Right ventricle myocardium inferior (tissue), 1 donor: ENCODE data around the gene TRAPPC1. TPM values are rescaled to one million over a fixed set of nuclear protein-coding genes. Genes with fewer than 3 reads are reported as not detected.
A peak's percentile ranks its signal among the peaks of the same experiment; 100 is the strongest.

Experiments
- ATAC-seq: fragments of 200-7000 bp; cut with Tn5 transposase; one replicate; pipeline ENCODE4 v1.9.1; 2020; ENCODE audit warnings: mild to moderate bottlenecking, moderate library complexity
- DNase-seq: peaks from one replicate; pipeline ENCODE4 v3.0.0; 2021; ENCODE audit errors: missing footprints
- intact Hi-C: fragments of 100-400 bp; cut with DNase I; formaldehyde crosslinking; loops from one replicate; pipeline ENCODE4 v1.11.0; 2022
- total RNA-seq: library from RNA; stranded (reverse); fragmentation: NEBNext Ultra II Directional; extraction: Animal tissue kit (Norgen Biotek cat#: 25700); gene quantifications from one replicate; pipeline ENCODE4 v1.2.1, GENCODE V29; 2021
- donor health status: DM: no; HTN: yes; CAD: no; lungs with severe emphysema.

TRAPPC1 gene
- total RNA-seq, 1 donor from 2014 or later = 118 TPM

DNA sequence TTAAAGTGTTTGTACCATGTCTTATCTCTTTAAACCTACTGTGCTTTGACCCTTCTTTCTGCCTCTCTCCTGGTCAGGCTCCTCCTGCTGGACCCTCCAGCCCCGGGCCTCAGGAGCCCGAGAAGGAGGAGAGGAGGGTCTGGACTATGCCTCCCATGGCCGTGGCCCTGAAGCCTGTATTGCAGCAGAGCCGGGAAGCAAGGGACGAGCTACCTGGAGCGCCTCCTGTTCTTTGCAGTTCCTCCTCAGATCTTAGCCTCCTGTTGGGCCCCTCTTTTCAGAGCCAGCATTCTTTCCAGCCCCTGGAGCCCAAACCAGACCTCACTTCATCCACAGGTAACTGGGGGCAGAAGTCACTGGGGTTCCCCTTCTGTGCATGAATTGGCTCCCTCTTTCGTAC is 13.9 kb upstream of the TRAPPC1 start:
- no peak for DNase-seq
- ATAC-seq = no peak
- intact Hi-C loops = no loop called here

DNA sequence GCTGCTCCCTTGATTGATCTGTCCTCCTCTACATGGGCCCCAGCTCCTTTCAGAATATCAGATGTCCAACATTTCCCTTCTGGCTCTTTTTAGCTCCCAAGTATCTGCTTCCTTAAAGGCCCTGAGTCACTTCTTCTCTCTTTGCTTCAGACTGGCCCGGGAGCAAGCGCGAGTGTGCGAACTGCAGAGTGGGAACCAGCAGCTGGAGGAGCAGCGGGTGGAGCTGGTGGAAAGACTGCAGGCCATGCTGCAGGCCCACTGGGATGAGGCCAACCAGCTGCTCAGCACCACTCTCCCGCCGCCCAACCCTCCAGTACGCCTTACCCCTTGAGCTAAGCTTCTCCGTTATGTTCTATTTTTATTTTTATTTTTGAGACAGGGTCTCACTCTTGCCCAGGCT is 12.6 kb upstream of the TRAPPC1 start:
- intact Hi-C loops = no loop called here
- DNase-seq = no peak
- ATAC-seq = no peak

DNA sequence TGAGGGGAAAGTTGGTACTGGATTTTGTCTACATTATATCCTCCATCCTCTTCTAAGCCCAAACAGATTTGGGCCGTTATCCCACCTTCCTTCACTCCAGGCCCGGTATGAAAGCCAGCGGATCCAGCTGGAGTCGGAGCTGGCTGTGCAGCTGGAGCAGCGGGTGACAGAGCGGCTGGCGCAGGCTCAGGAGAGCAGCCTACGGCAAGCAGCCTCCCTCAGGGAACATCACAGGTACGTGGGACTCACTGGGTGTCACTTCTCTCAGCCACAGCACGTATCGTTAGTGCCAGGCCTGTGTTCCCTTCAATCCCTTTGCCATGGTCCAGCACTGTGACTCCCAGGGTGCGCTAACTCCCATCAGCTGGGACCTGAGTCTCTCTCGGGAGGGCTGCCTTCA is 11.5 kb upstream of the TRAPPC1 start:
- DNase-seq (no peak), ATAC-seq (no peak)
- intact Hi-C loops = no loop called here

DNA sequence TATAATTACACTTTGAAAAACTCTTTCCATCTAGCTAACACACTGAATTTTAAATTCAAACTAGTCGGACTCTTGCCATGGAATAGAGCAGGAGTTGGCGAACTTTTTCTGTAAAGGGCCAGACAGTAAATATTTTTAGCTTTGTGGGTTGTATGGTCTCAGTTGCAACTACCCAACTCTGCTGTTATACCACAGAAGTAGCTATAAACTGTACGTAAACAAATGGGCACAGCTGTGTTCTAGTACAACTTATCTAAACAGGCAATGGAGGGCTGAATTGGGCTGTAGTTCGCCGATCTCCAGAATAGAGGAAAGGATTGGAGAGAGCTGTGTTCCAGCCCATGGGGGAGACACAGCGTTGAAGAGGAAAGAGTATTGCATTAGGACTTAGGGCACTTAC is 9.0 kb upstream of the TRAPPC1 start:
- ATAC-seq (no peak), DNase-seq (no peak)
- intact Hi-C loops = no loop called here

DNA sequence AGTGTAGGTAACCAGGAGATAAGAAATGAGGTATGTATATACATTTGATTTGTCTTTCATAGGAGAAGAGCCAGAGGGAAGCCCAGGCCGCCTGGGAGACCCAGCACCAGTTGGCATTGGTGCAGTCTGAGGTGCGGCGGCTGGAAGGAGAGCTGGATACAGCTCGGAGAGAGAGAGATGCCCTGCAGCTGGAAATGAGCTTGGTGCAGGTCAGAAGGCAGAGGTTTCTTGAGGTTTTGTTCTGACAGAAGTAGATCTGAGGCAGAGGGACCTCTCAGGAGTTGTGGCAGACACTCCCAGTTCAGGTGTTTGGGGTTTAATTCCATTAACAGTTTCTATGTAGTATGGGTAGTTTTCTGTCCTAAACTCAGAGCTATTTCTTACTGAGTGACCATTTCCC is 8.3 kb upstream of the TRAPPC1 start:
- DNase-seq = no peak
- intact Hi-C loops = no loop called here
- no peak for ATAC-seq

DNA sequence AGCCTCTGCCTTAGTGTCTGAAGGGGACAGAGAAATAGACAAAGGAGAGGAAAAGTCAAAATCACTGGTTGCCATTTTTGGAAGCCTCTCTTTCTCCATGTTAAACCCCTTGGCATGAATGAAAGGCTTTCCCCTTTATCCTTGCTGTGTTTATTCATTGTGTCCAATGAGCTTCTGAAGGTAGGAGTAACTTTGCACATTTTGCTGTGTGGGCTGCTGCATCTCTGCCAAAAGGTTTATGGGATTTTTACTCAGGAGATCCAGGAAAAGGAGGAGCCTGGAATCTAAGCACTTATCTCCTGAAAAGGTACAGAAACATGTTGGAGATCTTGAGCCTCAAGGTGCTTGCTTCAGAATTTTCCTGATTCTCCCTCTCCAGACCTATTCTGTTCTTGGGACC is 4.1 kb upstream of the TRAPPC1 start:
- ATAC-seq = no peak
- intact Hi-C loops = no loop called here
- no peak for DNase-seq

DNA sequence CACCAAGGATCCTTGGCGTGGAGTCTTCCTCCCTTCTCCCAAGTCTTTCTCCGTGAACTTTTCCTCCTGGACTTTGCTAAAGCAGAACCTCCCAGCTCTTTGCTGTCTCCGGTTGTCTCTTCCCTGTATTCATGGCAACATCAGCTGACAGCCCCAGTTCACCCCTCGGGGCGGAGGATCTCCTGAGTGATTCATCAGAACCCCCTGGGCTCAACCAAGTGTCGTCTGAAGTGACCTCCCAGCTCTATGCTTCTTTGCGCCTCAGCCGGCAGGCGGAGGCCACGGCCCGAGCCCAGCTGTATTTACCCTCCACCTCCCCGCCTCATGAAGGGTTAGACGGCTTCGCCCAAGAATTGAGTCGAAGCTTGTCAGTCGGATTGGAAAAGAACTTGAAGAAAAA is 1.2 kb upstream of the TRAPPC1 start:
- no peak for ATAC-seq

DNA sequence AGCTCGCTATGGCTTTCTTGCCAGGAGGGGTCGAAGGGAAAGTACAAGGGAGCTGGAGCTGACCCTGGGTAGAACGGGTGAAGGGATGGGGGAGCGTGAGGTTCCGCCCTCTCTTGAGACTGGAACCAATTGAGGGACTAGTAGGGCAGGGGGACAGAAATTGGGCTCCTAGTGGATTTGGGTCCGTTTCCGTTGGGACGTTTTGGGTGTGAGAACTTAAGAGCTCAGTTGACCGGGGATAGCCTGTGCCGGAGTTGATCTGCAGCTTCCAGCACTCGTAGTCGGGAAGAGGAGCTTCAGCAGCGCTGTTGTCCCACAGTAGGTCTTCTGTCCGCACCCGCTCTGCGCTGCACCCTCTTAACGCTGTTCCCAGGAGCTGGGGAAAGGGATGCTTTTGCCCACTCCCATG is 741 bp upstream of the TRAPPC1 start:
- intact Hi-C loops = loop anchor here (5.0 kb wide), 1 partner anchor 75 kb away; the partner anchor contains the start of genes CYB5D1, NAA38 and TMEM88
- peak; percentile 21 for ATAC-seq

More for the DNA sequence above, 1.2 kb upstream of the TRAPPC1 start:
- intact Hi-C loops = loop anchor here (5.0 kb wide), 1 partner anchor 76 kb away; the partner anchor contains the start of genes CYB5D1, NAA38 and TMEM88
- no peak for DNase-seq

DNA sequence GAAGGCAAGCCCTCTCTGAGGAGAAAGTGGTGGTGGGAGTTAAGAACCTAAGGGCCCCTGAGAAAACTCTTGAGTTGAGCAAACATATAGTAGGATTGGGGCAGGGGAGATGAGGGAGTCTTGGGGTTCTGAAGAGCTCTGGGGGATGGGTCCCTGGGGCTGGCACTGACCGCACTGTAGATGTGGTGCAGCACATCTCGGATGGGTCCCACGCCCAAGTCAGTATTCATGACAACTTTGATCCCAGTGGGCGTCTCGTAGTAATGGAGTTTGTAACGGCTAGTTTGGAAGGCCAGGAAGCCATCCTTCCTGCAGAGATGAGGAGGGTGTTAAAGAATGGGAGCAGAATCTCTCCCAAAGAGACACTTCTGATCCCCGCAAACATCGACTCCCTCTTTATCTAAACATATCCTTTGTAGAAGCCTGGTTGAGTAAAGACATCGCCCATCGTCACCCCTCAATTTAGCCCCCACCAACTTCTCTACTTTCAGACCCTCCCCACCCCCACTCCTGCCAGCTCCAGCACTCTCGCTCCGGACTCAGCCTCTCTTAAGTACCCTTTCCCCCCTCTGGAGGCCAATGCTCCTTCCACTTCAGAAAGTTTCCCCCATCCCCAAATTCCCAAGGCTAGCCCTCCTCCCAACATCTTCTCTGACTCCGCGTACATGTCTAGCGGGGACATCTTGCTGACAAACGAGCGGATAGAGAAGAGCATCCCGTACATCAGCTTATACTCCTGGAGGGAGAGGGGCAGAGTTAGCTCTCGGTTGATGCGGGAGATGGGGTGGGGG is 710 bp downstream of the TRAPPC1 start:
- DNase-seq = no peak
- no peak for ATAC-seq

More for the DNA sequence above, 741 bp upstream of the TRAPPC1 start:
- no peak for DNase-seq

DNA sequence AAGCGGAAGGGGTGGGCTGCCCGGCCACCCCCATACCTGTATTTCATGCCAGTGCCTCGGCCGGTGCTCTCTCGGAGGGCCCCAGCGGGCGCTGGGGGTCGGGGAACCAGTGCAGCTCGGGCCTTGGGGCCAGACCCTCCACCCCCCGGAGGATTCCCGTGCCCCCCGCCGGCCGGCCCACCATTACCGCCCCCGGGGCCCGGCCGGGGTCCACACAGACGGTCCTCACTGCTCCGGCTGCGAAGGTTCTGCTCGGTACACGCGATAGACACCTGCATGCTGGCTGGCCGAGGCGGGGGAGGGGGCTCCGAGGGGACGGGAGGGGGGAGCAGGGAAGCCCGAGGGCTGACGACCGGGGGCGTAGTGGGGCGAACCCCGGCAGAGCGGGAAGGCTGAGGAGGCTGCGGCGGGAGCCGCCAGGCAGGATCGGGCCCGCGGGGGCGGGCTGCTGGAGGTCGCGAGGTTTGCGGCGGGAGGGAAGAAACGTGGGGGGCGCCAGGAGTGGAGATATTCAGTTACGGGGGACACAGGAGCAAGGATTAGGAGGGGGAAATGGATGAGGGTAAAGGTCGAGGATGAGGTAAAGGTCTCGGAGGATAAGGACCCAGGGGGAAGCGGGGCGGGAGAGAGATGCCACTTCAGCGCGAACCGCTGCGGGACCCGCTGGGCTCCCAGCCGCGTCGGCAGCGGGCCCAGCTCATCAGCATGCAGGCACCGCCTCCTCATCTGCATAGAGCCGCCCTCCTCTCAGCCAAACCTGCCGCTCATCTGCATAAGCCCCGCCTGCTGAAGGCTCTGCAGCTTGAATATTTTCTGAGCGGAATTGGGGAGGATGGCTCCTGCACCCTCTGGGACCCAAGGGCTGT is 2.4 kb downstream of the TRAPPC1 start, which contains the start of gene KCNAB3:
Gene KCNAB3, minus strand, starts transcription at position 699 of the 866 bp plus-strand sequence. Its CDS starts 421 bp downstream, at position 278.
- no peak for DNase-seq
- ATAC-seq = no peak
- intact Hi-C loops = loop anchor here (5.0 kb wide), 1 partner anchor 72 kb away; the partner anchor contains the start of genes CYB5D1, NAA38 and TMEM88

More for the DNA sequence above, 710 bp downstream of the TRAPPC1 start:
- intact Hi-C loops = loop anchor here (5.0 kb wide), 1 partner anchor 74 kb away; the partner anchor contains the start of genes CYB5D1, NAA38 and TMEM88

DNA sequence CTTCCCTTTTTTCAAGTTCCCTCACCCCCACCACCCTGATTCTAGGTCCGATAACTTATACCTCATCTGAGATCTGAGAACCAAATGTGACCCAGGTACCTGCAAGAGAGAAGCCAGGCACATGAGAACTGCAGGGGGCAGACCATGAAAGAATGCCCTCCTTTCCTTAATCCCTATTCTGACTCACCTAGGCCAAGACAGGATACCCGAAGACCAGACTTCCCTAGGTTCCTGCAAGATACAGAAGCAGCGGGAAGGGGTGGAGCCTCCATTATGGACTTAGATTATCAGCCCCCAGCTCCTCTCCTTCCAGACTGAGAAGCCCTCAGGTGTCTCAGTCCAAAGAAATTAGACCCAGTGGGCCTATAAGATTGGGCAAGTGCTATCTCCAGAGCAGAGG is 4.2 kb downstream of the TRAPPC1 start:
- no peak for DNase-seq
- intact Hi-C loops = no loop called here
- ATAC-seq = no peak

DNA sequence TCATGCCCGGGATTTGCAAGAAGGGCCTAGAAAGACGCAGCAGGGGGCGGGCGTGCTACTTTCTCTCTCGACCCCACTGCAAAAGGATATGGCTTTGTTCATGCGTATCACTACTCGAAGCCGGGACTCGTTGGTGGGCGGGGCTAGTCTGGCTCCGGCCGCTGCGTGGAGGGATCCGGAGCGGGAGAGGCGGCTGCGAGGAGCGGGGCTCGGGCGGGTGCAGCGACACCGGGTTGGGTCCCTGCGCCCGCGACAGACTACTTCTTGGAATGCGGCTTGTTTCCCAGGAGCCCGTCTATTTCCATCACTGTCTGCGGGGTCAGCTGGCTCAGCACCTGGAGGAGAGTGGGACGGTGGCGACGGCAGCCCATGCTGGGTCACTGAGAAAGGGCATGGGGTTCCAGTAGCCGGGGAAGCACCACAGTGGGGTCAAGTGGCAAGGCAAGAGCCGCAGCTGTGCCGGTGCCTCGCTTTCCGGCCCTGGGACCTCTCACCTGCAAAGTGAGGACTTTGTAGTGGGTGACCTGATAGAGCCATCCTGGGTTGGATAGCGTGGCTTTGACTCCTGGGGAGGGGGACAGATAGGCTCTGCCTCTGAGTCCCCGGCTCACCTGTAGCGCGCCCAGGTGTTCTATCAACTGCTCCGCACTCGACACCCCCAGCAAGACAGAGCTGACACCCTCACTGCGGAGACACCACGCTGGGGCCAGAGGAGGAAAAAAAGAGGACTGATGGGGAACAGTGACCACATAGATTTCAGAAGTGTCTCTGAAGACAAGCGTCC is 8.7 kb downstream of the TRAPPC1 start:
- DNase-seq = peak; percentile 93
- peak; percentile 90 for ATAC-seq
- intact Hi-C loops = no loop called here

DNA sequence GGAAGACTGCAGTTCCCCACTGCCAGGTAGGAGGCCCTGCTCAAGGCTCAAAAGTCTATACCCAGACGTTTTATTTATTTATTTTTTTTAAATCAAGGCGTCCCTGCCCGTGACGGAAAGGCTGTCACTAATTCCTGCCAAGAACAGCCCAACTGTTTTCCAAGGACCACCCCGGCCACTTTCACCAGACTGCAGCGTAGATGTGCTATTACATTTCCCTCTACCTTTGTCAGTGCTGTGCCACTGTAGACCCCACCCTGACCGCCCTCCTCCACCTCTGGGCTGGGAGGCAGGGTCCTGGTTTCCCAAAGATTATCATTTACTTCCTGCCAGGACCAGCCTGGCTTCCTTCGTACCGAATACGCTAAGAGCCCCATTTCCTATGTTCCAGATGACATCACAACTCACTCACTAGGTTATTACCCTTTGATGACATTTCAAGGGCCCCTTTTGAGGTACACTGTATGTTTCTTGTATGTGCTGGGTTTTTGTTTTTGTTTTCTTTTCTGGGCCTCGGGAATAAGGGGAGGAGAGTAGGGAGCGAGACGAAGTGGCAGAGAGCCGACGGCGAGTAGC is 9.4 kb downstream of the TRAPPC1 start:
- intact Hi-C loops = no loop called here
- ATAC-seq = no peak

DNA sequence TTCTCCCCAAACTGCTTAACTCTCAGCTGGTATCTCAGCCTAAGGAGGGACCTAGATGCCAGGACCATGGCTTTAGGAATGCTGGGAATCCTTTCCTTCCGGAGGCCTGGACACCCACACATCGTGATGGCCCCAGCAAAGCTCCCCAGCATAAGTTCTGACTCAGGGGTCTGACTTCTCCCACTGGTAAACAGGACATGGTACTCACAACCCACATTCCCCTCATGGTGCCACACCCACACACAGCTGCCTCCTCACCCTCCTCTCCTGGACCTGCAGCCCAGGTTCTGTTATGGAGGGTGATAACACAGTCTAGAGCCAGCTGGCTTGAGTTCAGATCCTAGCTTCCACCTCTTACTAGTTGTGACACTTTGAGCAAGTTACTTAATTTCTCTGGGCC is 14.9 kb downstream of the TRAPPC1 start:
- ATAC-seq (no peak), DNase-seq (no peak)
- intact Hi-C loops = no loop called here

More for the DNA sequence above, 9.4 kb downstream of the TRAPPC1 start:
- DNase-seq = no peak

DNA sequence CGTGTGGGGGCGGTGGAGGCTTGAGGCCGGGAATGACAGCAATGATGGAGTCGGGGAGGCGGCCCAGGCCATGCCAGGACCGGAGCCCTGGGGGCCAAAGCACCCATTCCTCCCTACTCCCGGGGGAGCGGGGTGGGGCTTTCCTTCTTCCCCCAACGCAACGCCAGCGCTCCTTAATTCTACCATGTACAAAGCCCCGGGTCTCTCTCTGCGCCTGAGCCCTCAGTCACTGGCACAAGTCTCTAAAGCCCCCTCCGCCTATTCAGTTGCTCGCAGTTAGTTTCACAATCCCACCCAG is 15.4 kb downstream of the TRAPPC1 start:
- DNase-seq (no peak), ATAC-seq (no peak)
- intact Hi-C loops = no loop called here

DNA sequence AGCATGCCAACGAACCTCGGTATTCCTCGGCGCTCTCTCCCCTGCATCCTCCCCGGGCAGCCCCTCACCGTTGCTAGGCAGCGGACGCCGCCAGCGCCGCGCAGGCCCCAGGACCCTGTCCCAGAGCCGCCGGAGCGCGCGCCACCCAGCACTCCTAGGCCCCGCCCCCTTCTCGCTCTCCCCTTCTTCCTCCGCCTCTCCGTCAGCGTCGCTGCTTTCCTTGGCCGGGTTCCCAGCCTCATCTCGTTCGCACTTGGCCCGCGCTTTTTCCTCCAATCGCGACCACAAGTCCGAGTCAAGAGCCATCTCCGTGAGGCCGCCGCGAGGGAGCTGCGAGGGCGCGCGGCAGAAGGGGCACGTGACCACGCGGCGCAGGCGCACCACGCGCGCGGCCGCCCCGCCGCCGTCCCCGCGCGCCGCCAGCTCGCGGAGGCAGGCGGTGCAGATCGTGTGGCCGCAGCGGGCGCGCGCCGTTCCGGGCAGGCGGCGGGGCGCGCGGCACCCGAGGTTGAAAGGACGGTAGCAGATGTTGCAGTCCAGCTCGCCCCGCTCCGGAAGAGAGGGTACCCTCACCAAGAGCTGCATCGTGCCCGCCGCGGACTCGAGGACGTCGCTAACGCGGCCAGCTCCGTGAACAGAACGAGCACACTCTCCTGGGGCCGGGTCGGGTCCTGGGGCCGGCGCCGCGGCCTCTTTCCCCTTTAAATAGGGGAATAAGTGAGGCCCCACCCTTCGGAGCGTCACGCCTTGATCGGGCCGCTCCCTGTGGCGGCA is 15.9 kb downstream of the TRAPPC1 start, which contains the start of gene RNF227:
Gene RNF227, minus strand, starts transcription at position 679 of the 774 bp plus-strand sequence. Its CDS starts 94 bp downstream, at position 585.
- DNase-seq (peak; percentile 96), ATAC-seq (peak; percentile 91)
- intact Hi-C loops = loop anchor here (2.0 kb wide), 1 partner anchor 27 kb away; the partner anchor contains the start of gene CHD3

DNA sequence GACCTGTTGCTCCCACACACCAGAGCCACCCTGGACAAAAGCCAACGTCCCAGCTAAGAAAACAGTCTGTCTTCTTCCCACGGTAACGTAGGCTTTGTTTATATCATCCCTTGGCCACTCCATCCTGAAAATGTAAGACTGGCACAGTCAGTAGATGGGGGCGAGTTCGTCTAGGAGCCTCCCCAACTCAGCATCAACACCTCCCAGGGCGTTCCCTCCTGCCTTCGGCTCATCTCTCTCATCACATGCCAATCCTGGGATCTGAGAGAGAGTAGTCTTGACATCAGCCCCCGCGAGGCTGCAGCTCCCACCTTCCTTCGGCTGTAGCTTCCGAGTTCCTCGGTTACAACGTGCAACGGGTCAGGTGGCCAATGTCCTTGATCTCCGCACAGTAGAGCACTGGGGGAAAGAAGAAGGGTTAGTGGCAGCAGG is 16.6 kb downstream of the TRAPPC1 start:
- intact Hi-C loops = loop anchor here (2.0 kb wide), 1 partner anchor 26 kb away; the partner anchor contains the start of gene CHD3
- peak; percentile 1 for ATAC-seq
- DNase-seq = no peak
